ENCODE results near the gene KLHL24.

DNA sequence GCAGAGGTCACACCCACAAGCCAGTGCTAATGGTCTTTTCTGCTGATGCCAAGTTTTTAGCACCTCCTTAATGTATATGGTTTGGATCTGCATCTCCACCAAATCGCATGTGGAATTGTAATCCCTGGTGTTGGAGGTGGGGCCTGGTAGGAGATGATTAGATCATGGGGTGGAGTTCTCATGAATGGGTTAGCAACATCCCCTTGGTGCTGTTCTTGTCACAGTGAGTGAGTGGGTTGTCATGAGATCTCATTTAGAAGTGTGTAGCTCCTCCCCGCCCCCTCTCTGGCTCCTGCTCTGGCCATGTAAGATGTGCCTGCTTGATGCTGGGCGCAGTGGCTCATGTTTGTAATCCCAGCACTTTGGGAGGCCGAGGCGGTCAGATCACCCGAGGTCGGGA is 42.6 kb upstream of the KLHL24 start:
- TF ChIP-seq, protein P1, sequence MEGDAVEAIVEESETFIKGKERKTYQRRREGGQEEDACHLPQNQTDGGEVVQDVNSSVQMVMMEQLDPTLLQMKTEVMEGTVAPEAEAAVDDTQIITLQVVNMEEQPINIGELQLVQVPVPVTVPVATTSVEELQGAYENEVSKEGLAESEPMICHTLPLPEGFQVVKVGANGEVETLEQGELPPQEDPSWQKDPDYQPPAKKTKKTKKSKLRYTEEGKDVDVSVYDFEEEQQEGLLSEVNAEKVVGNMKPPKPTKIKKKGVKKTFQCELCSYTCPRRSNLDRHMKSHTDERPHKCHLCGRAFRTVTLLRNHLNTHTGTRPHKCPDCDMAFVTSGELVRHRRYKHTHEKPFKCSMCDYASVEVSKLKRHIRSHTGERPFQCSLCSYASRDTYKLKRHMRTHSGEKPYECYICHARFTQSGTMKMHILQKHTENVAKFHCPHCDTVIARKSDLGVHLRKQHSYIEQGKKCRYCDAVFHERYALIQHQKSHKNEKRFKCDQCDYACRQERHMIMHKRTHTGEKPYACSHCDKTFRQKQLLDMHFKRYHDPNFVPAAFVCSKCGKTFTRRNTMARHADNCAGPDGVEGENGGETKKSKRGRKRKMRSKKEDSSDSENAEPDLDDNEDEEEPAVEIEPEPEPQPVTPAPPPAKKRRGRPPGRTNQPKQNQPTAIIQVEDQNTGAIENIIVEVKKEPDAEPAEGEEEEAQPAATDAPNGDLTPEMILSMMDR (IDR thresholded peaks at IDR 0.05): no peak
- TF ChIP-seq POLR2A (IDR thresholded peaks at IDR 0.05): no peak

Data from thyroid gland (tissue), 4 donors.